ENCODE measurements around the gene ORMDL2.
A peak's percentile ranks its signal among the peaks of the same experiment; 100 is the strongest.

Gene ORMDL2

DNA sequence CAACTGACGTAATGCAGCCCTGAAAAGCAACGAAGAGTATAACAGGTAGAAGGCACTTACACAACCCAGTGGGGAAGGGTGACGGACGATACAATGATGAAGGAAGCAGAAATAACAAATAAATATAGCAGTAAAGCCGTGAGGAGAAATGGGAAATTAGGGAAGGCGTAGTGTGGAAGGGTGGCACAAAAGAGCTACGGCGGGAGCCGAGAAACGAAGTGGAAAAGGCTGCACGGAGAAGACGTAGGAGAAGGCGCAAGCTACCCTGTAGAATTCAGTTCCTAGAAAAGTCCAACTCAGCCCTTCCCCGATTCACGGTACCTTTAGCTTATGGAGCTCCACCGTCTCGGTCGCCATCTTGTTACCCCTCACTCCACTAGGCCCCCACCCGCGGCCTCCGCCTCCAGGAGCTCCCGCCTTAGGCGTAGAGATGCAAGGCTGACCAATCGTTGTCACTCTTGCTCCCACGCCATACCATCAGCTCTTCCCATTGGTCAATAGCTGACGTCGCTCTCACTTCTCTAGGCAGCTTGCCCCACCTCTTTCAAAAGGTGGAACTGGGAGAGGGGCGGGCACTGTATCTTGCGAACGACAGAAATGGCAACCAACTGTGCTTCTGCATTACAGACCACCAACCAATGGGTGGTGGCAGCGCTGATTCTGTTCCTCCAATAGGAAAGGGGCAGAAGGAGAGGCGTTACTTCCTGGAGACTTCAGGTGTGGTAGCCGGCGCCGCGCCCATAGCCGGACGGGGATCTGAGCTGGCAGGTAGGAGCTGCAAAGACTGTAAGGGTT is at the start of gene ORMDL2, which contains the start of gene SARNP:
TSS of gene ORMDL2 (plus strand) at position 697 of the 795 bp plus-strand sequence. CDS start 959 bp downstream, outside the sequence.
TSS of gene SARNP (minus strand) at position 380 of the 795 bp plus-strand sequence. CDS start at position 357, 23 bp downstream.
- peak; percentile 100 for DNase-seq

DNA sequence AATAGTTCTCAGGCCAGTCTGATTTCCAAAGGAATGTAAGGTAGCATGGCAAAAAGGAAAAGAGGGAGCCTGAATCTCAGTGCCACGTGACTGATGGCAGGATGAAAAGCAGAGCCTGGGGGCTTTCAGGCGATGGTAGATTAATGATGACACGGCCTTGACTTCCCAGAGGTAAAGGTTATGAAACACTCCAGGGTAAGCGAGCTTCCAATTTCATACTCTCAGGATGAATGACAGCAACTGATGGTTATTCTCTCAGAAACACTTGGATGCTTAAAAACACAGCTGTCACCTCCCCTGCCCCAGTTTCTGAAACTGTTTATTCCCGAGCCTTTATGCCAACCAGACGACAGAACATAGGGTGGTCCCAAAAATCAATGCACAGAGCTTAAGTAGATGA is 46.1 kb upstream of the ORMDL2 start:
- DNase-seq, result no peak

DNA sequence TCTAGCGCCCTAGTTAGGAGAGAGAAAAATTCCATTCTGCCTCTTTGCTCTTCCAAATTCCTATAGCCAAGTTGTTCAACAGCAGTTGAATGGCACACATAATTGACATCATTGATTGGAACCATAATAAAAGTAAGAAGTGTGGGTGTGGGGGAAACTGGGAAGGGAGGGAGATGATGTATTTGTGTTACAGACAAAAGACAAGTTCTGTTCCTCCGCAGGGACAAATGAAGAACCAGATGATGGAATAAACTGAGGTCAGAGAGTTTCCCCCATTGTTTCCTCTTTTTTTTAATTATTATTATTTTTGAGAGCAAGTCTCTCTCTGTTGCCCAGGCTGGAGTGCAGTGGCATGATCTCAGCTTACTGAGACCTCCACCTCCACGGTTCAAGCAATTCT is 40.0 kb upstream of the ORMDL2 start:
- DNase-seq, result no peak

- DNase-seq, result peak; percentile 31
Observed at GRCh38 chr12:55780685-55781084, 37.2 kb upstream of the ORMDL2 start.

DNA sequence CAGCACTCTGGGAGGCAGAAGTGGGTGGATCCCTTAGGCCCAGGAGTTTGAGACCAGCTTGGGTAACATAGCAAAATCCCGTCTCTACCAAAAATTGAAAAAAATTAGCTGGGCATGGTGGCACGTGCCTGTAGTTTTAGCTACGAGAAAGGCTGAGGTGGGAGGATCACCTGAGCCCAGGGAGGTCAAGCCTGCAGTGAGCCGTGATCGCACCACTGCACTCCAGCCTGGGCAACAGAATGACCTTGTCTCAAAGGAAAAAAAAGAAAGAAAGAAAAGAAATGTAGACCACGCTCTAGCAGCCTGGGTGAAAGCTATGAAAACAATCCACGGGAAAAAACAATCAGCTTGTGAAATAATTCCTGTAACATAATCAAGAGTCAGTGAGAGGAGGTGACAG is 29.3 kb upstream of the ORMDL2 start:
- no peak for DNase-seq

- DNase-seq, result no peak
Observed at GRCh38 chr12:55789171-55789570, 28.7 kb upstream of the ORMDL2 start.

DNA sequence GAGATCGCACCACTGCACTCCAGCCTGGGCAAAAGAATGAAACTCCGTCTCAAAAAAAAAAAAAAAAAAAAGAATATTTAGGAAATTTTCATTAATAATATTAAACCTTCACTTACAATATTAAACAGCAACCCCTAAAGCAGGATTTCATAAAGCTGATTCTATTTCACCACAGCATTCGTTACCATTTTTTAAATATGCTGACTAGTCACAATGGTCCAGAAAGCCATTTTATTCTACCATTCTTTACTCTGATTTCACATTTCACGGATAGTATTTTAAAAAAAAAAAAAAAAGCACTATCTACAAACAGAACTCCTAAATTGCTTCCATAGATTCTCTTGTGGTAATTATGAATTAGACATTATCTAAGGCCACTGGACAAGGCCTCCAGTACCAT is 27.9 kb upstream of the ORMDL2 start:
- DNase-seq, result no peak

- DNase-seq, result no peak
Observed at GRCh38 chr12:55795950-55796349, 21.9 kb upstream of the ORMDL2 start.

DNA sequence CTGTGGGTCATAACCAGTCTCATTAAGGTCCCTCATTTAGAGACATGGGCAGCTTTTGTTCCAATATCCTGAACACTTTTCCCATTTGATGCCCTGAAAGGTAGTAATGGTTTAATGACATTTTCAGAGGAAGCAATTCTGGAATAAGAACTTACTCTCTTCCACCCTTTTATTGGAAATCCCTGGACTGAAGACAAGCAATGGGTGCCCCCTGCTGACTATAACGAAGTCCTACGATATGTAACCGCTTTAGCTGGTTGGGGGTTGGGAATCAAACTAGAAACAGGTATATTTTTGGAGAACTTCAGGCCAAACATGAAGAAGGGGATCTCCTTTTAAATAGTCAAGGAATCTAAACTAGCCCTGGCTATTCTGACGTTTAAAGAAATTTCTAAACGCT is 20.8 kb upstream of the ORMDL2 start:
- peak; percentile 41 for DNase-seq

GRCh38 chr12:55797550-55797949 is 20.3 kb upstream of the ORMDL2 start:
- DNase-seq, result no peak

DNA sequence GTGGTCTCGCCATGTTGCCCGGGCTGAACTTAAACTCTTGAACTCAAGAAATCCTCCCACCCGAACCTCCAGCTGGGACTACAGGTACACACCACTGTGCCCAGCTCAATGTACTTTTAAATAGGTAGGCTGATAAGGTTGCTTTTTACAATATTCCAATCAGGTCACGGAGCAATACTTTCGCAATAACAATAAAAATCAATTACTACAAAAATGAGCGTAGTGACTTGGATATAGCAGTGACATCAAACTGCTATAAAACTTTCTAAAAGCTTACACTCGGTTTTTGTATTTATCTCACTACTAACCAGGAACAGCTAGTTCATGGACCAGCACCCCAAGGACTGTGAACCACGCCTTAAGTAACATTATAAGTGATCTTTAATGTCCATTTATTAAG is 10.9 kb upstream of the ORMDL2 start:
- DNase-seq, result no peak

DNA sequence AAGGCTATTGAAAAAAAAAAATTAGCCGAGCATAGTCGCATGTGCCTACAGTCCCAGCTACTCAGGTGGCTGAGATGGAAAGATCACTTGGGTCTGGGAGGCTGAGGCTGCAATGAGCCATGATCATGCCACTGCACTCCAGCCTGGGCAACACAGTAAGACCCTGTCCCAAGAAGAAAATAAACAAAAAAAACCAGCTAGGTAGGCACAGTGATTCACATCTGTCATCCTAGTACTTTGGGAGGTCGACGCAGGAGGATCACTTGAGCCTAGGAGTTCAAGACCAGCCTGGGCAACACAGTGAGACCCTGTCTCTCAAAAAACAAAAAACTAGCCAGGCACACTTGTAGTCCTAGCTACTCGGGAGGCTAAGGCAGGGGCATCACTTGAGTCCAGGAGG is 8.6 kb upstream of the ORMDL2 start:
- DNase-seq, result no peak

DNA sequence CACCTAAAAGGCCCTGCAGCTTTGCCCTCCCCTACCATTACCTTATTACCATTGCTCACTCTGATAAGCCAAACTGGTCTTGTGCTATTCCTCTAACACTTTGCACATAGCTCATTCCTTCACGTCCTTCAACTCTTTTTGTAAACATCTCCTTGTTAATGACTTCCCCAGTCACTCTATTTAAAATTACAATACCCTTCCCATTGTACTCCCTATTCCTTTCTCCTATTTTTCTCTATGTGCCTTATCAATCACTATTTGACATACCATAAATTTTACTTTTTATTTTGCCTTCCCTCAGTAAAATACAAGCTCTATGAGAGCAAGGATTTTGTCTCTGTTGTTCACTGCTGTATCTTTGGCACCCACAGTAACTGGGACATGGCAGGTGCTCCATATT is 5.8 kb upstream of the ORMDL2 start:
- no peak for DNase-seq

GRCh38 chr12:55814257-55814656 is 3.6 kb upstream of the ORMDL2 start:
- DNase-seq, result no peak

- no peak for DNase-seq
Observed at GRCh38 chr12:55815473-55815872, 2.4 kb upstream of the ORMDL2 start.

GRCh38 chr12:55816881-55817344 is 928 bp upstream of the ORMDL2 start:
- peak; percentile 35 for DNase-seq

DNA sequence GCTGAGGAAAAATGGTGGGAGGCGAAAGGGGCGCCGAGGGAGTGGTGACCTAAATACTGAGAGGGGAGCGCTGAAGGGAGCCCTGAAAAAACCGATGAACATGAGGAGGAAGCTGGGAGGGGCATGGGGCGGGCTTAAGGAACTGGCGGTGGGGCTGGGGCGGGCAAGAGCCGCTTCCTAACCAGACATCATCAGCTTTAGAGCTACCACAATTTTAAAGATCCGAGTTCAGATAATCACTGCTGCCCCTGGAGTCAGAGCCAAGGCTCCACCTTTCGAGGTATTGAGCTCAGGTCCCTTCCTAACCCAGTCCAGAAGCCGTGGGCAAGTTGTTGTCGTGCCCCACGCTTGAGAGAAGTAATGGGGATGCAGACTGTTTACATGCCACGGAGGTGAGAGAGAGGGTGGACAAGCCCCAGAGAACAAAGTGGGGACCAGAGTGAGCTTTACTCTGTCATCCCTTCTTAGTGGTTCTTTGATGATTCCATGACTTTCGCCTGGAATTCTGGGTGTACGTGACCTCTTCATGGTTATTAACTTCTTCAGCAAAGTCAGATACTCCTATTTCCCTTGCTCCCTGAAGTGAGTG is 393 bp downstream of the ORMDL2 start:
- DNase-seq, result peak; percentile 32

GRCh38 chr12:55818886-55819285 is 1.0 kb downstream of the ORMDL2 start:
- peak; percentile 28 for DNase-seq

GRCh38 chr12:55820679-55821078 is 2.8 kb downstream of the ORMDL2 start:
- DNase-seq, result peak; percentile 23

- DNase-seq, result no peak
Observed at GRCh38 chr12:55822228-55822627, 4.4 kb downstream of the ORMDL2 start.

GRCh38 chr12:55823419-55823818 is 5.6 kb downstream of the ORMDL2 start:
- no peak for DNase-seq

DNA sequence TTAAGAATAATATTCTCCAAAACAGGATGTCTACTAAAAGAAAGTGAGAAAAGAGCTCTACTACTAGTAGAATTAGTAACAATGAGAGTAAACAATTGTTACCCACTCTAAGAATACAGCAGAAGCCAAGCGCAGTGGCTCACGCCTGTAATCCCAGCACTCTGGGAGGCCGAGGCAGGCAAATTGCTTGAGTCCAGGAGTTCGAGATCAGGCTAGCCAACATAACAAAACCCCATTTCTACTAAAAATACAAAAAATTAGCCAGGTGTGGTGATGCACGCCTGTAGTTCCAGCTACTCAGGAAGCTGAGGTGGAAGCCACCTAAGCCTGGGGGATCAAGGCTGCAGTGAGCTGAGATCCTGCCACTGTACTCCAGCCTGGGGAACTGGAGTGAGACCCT is 6.9 kb downstream of the ORMDL2 start:
- no peak for DNase-seq

DNA sequence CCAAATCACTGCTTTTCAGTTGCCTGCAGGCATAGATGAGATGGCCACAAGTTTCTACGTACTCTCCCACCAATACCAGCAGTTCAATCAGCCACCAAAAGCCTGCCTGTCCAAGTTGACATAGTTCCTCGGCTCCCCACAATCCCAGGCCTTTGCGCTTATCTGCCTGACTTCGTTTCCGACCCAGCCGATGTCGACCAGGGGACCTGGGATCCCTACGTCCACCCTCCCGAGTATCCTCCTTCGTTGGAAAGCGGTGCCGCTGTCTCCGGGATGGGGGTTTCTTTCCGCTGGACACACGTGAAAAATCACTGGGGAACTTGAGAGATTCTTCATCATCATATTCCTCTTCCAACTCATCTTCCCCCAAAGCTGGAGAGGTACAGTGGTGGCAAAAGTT is 10.0 kb downstream of the ORMDL2 start:
- DNase-seq, result no peak

GRCh38 chr12:55828357-55828756 is 10.5 kb downstream of the ORMDL2 start:
- DNase-seq, result no peak

Measured in EL (cell line).